HepG2 (cell line): ENCODE data around the gene CDK5RAP2. TPM values are rescaled to one million over a fixed set of nuclear protein-coding genes. Genes with fewer than 3 reads are reported as not detected.
A peak's percentile ranks its signal among the peaks of the same experiment; 100 is the strongest.

ENCODE experiments used
- ISL2 ChIP-seq: sonication (generic); formaldehyde crosslinking; IDR thresholded peaks from 2 replicates; pipeline ENCODE4 v1.5.0; 2020; ENCODE audit warnings: missing genetic modification reagents
- KAT8 ChIP-seq: IDR thresholded peaks from 2 replicates; pipeline ENCODE4 v1.6.1; 2016; ENCODE audit warnings: missing genetic modification reagents, missing compliant biosample characterization
- LRRFIP1 ChIP-seq: sonication (generic); formaldehyde crosslinking; conservative IDR thresholded peaks from 2 replicates; pipeline ENCODE4 v1.4.0; 2020; ENCODE audit warnings: missing genetic modification reagents
- NBN ChIP-seq: fragments of 450-650 bp; conservative IDR thresholded peaks from 2 replicates; pipeline ENCODE4 v1.6.1; 2017
- NCOR1 ChIP-seq: fragments of 200-600 bp; sonication (generic); IDR thresholded peaks from 2 replicates; pipeline ENCODE4 v1.7.0; 2017; ENCODE audit warnings: antibody characterized with exemption, low read length, borderline replicate concordance
- PTBP1 ChIP-seq: fragments of 200-400 bp; formaldehyde crosslinking; IDR thresholded peaks from 2 replicates; pipeline ENCODE4 v1.6.1; 2018; ENCODE audit warnings: low read length, low read depth; ENCODE audit not compliant: poor library complexity, severe bottlenecking
- ZFP62 ChIP-seq: sonication (generic); formaldehyde crosslinking; IDR thresholded peaks from 2 replicates; pipeline ENCODE4 v1.4.0; 2020; ENCODE audit warnings: missing genetic modification reagents
- ZNF234 ChIP-seq: sonication (generic); formaldehyde crosslinking; conservative IDR thresholded peaks from 2 replicates; pipeline ENCODE4 v1.5.1; 2020; ENCODE audit warnings: mild to moderate bottlenecking, missing genetic modification reagents
- ZNF280D ChIP-seq: sonication (generic); formaldehyde crosslinking; IDR thresholded peaks from 2 replicates; pipeline ENCODE4 v1.5.1; 2020; ENCODE audit warnings: mild to moderate bottlenecking, missing genetic modification reagents
- ZNF570 ChIP-seq: sonication (generic); formaldehyde crosslinking; IDR thresholded peaks from 2 replicates; pipeline ENCODE4 v1.4.0; 2020; ENCODE audit warnings: mild to moderate bottlenecking, missing genetic modification reagents, borderline replicate concordance
- ZNF644 ChIP-seq: IDR thresholded peaks from 2 replicates; pipeline ENCODE4 v1.6.1; 2016; ENCODE audit warnings: low read depth
- ZNF747 ChIP-seq: sonication (generic); formaldehyde crosslinking; IDR thresholded peaks from 2 replicates; pipeline ENCODE4 v1.8.1; 2023; ENCODE audit warnings: missing genetic modification reagents, mild to moderate bottlenecking, borderline replicate concordance
- polyA plus RNA-seq, 8 experiments: library from polyadenylated mRNA; depleted of rRNA in 3 of 8; stranded (reverse) in 7 of 8; unstranded in 1 of 8; fragments of >200 nt; fragmentation: Illumina TruSeq in 4 of 8; extraction: Trizol in 4 of 8; gene quantifications; 2 replicates each; pipeline versions ENCODE4 v1.2.1 to v1.2.3, GENCODE V29; 2011 to 2016; ENCODE audit warnings: low read depth in 4 of 8, missing spikeins in 1 of 8, mixed read lengths in 1 of 8; ENCODE audit not compliant: insufficient read depth in 1 of 8
- total RNA-seq, 5 experiments: library from RNA; depleted of rRNA; stranded (reverse); fragments of >200 nt; fragmentation: Illumina TruSeq; extraction: Trizol; gene quantifications; 2 replicates each; pipeline ENCODE4 v1.2.3, GENCODE V29; 2016; ENCODE audit warnings: low read depth in 1 of 5
- TF ChIP-seq, protein P1 (sequence below): sonication (generic); formaldehyde crosslinking; IDR thresholded peaks from 2 replicates; pipeline ENCODE4 v1.4.0; 2020; ENCODE audit warnings: missing genetic modification reagents
- TF ChIP-seq, protein P2 (sequence below): IDR thresholded peaks from 2 replicates; pipeline ENCODE4 v1.6.1; 2016; ENCODE audit warnings: low read depth, control low read depth
- TF ChIP-seq, protein P3 (sequence below): sonication (generic); formaldehyde crosslinking; IDR thresholded peaks from 2 replicates; pipeline ENCODE4 v1.4.0; 2020; ENCODE audit warnings: missing genetic modification reagents

CDK5RAP2 gene
- total and polyA plus RNA-seq, 2 of the 13 experiments (the other 11 are each of a cell fraction or from before 2014, with no cell fraction given), result 31.8 to 42.2 TPM

GRCh38 chr9:120383999-120384924, 195.7 kb downstream of the CDK5RAP2 start (continued):
- TF ChIP-seq, protein P1, sequence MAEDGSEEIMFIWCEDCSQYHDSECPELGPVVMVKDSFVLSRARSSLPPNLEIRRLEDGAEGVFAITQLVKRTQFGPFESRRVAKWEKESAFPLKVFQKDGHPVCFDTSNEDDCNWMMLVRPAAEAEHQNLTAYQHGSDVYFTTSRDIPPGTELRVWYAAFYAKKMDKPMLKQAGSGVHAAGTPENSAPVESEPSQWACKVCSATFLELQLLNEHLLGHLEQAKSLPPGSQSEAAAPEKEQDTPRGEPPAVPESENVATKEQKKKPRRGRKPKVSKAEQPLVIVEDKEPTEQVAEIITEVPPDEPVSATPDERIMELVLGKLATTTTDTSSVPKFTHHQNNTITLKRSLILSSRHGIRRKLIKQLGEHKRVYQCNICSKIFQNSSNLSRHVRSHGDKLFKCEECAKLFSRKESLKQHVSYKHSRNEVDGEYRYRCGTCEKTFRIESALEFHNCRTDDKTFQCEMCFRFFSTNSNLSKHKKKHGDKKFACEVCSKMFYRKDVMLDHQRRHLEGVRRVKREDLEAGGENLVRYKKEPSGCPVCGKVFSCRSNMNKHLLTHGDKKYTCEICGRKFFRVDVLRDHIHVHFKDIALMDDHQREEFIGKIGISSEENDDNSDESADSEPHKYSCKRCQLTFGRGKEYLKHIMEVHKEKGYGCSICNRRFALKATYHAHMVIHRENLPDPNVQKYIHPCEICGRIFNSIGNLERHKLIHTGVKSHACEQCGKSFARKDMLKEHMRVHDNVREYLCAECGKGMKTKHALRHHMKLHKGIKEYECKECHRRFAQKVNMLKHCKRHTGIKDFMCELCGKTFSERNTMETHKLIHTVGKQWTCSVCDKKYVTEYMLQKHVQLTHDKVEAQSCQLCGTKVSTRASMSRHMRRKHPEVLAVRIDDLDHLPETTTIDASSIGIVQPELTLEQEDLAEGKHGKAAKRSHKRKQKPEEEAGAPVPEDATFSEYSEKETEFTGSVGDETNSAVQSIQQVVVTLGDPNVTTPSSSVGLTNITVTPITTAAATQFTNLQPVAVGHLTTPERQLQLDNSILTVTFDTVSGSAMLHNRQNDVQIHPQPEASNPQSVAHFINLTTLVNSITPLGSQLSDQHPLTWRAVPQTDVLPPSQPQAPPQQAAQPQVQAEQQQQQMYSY (CRISPR knock-in tag), result peak; percentile 41; the same call in 1 of the 2 replicates
- TF ChIP-seq KAT8 (peak; percentile 78; the same call in 1 of the 2 replicates), ZNF234 (no peak), ZNF747 (CRISPR knock-in tag) (no peak), NBN (no peak), ZNF570 (no peak), PTBP1 (no peak), ZFP62 (CRISPR knock-in tag) (no peak), ISL2 (CRISPR knock-in tag) (peak; percentile 92), ZNF644 (CRISPR knock-in tag) (peak; percentile 86), NCOR1 (peak; percentile 65; the same call in 1 of the 2 replicates), LRRFIP1 (no peak), ZNF280D (CRISPR knock-in tag) (0 out of 2 replicates have a peak, but pooled peaks have one; percentile 67)
- TF ChIP-seq, protein P2, sequence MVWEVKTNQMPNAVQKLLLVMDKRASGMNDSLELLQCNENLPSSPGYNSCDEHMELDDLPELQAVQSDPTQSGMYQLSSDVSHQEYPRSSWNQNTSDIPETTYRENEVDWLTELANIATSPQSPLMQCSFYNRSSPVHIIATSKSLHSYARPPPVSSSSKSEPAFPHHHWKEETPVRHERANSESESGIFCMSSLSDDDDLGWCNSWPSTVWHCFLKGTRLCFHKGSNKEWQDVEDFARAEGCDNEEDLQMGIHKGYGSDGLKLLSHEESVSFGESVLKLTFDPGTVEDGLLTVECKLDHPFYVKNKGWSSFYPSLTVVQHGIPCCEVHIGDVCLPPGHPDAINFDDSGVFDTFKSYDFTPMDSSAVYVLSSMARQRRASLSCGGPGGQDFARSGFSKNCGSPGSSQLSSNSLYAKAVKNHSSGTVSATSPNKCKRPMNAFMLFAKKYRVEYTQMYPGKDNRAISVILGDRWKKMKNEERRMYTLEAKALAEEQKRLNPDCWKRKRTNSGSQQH (CRISPR knock-in tag), result peak; percentile 19; the same call in 1 of the 2 replicates
- TF ChIP-seq, protein P3, sequence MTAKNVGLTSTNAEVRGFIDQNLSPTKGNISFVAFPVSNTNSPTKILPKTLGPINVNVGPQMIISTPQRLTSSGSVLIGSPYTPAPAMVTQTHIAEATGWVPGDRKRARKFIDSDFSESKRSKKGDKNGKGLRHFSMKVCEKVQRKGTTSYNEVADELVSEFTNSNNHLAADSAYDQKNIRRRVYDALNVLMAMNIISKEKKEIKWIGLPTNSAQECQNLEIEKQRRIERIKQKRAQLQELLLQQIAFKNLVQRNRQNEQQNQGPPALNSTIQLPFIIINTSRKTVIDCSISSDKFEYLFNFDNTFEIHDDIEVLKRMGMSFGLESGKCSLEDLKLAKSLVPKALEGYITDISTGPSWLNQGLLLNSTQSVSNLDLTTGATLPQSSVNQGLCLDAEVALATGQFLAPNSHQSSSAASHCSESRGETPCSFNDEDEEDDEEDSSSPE (CRISPR knock-in tag), result 0 out of 2 replicates have a peak, but pooled peaks have one; percentile 48
